DND-41 (cell line): ENCODE measurements around the gene AKAP13.
A peak's percentile ranks its signal among the peaks of the same experiment; 100 is the strongest.

Experiments used
- ATAC-seq: fragments of 200-7000 bp; cut with Tn5 transposase; 3 replicates; pipeline ENCODE4 v1.9.1; 2021; ENCODE audit warnings: low read depth; ENCODE audit not compliant: insufficient read depth
- DNase-seq: peaks from one replicate; pipeline ENCODE4 v3.0.0-alpha.2; 2020
- H2AFZ ChIP-seq: 2 replicates; pipeline ENCODE4 v1.6.0; 2012; ENCODE audit warnings: low read depth, low read length
- H3K27ac ChIP-seq: 2 replicates; pipeline ENCODE4 v1.5.1; 2012; ENCODE audit warnings: low read length, inconsistent platforms
- H3K27me3 ChIP-seq: fragments of 200-600 bp; sonication (generic); 2 replicates; pipeline ENCODE4 v1.6.0; 2012; ENCODE audit warnings: low read length, mild to moderate bottlenecking, inconsistent platforms; ENCODE audit not compliant: insufficient read depth, poor library complexity
- H3K36me3 ChIP-seq: 2 replicates; pipeline ENCODE4 v1.5.1; 2012; ENCODE audit warnings: low read length, inconsistent platforms; ENCODE audit not compliant: insufficient read depth
- H3K4me1 ChIP-seq: 2 replicates; pipeline ENCODE4 v1.5.1; 2012; ENCODE audit warnings: mild to moderate bottlenecking, low read length; ENCODE audit not compliant: insufficient read depth
- H3K4me2 ChIP-seq: 2 replicates; pipeline ENCODE4 v1.6.0; 2012; ENCODE audit warnings: mild to moderate bottlenecking, moderate library complexity, low read length, inconsistent platforms; ENCODE audit not compliant: insufficient read depth
- H3K4me3 ChIP-seq, 2 experiments: fragments of 200-600 bp in 1 of 2; shearing (Covaris generic) in 1 of 2; 2 replicates each; pipeline ENCODE4 v1.5.1; 2012 to 2016; ENCODE audit warnings: inconsistent platforms in 2 of 2, low read length in 2 of 2, mild to moderate bottlenecking in 2 of 2, low read depth in 1 of 2, moderate library complexity in 1 of 2
- H3K79me2 ChIP-seq: 2 replicates; pipeline ENCODE4 v1.6.0; 2012; ENCODE audit warnings: low read length, inconsistent platforms; ENCODE audit not compliant: insufficient read depth
- H3K9ac ChIP-seq: 2 replicates; pipeline ENCODE4 v1.6.0; 2012; ENCODE audit warnings: low read depth, mild to moderate bottlenecking, inconsistent platforms, low read length, moderate library complexity
- H3K9me3 ChIP-seq: 2 replicates; pipeline ENCODE4 v1.5.1; 2012; ENCODE audit warnings: low read length, moderate library complexity, mild to moderate bottlenecking, inconsistent platforms; ENCODE audit not compliant: insufficient read depth, severe bottlenecking
- H4K20me1 ChIP-seq: 2 replicates; pipeline ENCODE4 v1.6.0; 2012; ENCODE audit warnings: low read length; ENCODE audit not compliant: insufficient read depth
- CTCF ChIP-seq: IDR thresholded peaks from 2 replicates; pipeline ENCODE4 v1.5.1; 2012; ENCODE audit warnings: borderline replicate concordance, low read length, moderate library complexity, mild to moderate bottlenecking; ENCODE audit not compliant: poor library complexity, severe bottlenecking; ENCODE audit errors: extremely low read depth
- EZH2 ChIP-seq: IDR thresholded peaks from 3 replicates; pipeline ENCODE4 v1.6.1; 2012; ENCODE audit warnings: borderline replicate concordance, low read depth, mild to moderate bottlenecking, moderate library complexity, low read length, inconsistent platforms; ENCODE audit not compliant: severe bottlenecking

AKAP13 gene

GRCh38 chr15:85781099-85781498 is 400.7 kb downstream of the AKAP13 start:
- H3K27ac ChIP-seq, result no peak overlapping the region
- no peak overlapping the region for H3K4me2 ChIP-seq
- peaks cover 47% of the 10 kb centered on the region for H3K79me2 ChIP-seq
- H3K4me3 ChIP-seq, result no peak overlapping the region
- no peak overlapping the region for H2AFZ ChIP-seq
- H3K9me3 ChIP-seq, result no peaks in the 10 kb centered on the region
- no peak overlapping the region for H3K9ac ChIP-seq
- H3K27me3 ChIP-seq, result no peaks in the 10 kb centered on the region
- no peak for DNase-seq
- no peak for ATAC-seq
- peaks cover 12% of the 10 kb centered on the region; the same call in 1 of the 2 replicates for H4K20me1 ChIP-seq
- peaks cover 10% of the 10 kb centered on the region for H3K4me1 ChIP-seq
- H3K36me3 ChIP-seq, result no peaks in the 10 kb centered on the region
- TF ChIP-seq CTCF, result no peak

GRCh38 chr15:85782064-85782463 is 401.7 kb downstream of the AKAP13 start:
- Histone ChIP-seq H4K20me1 (peaks cover 12% of the 10 kb centered on the region; the same call in 1 of the 2 replicates), H2AFZ (no peak overlapping the region), H3K79me2 (peaks cover 52% of the 10 kb centered on the region), H3K9ac (no peak overlapping the region), H3K9me3 (no peaks in the 10 kb centered on the region), H3K4me2 (no peak overlapping the region), H3K36me3 (no peaks in the 10 kb centered on the region), H3K27ac (no peak overlapping the region), H3K27me3 (no peaks in the 10 kb centered on the region), H3K4me1 (peaks cover 19% of the 10 kb centered on the region), H3K4me3 (no peak overlapping the region)
- ATAC-seq (no peak), DNase-seq (no peak)
- no peak for TF ChIP-seq EZH2
- no peak for TF ChIP-seq CTCF

- Histone ChIP-seq H3K4me1 (peaks cover 29% of the 10 kb centered on the region), H3K27me3 (no peaks in the 10 kb centered on the region), H3K4me3 (no peak overlapping the region; a peak in 2 of 4 replicates), H3K27ac (peak overlapping the region; percentile 72), H3K79me2 (peaks cover 55% of the 10 kb centered on the region), H3K9me3 (no peaks in the 10 kb centered on the region), H3K36me3 (no peaks in the 10 kb centered on the region), H3K9ac (0 out of 2 replicates have a peak overlapping the region, but pooled peaks have one; percentile 19), H4K20me1 (peaks cover 9% of the 10 kb centered on the region; the same call in 1 of the 2 replicates), H2AFZ (no peak overlapping the region), H3K4me2 (peak overlapping the region; percentile 48; the same call in 1 of the 2 replicates)
- peak; percentile 47; the same call in 2 of the 3 replicates for ATAC-seq
- no peak for TF ChIP-seq EZH2
- TF ChIP-seq CTCF, result no peak
- DNase-seq, result no peak
These were observed 405.7 kb downstream of the AKAP13 start for GRCh38 chr15:85785887-85786780.
